Measurements from ENCODE around the gene F3. TPM values are rescaled to one million over a fixed set of nuclear protein-coding genes. Genes with fewer than 3 reads are reported as not detected.

Gene F3
- total RNA-seq, 1 experiment from 2014 or later: 58.5 TPM

GRCh38 chr1:94496076-94496755, 45.3 kb downstream of the F3 start:
- Histone ChIP-seq H3K79me2 (ENCODE audit: insufficient read depth, low read length) (no peaks in the 10 kb centered on the region), H4K20me1 (ENCODE audit: insufficient read depth) (no peaks in the 10 kb centered on the region), H3K9me3 (ENCODE audit: control insufficient read depth in 1 of 2, insufficient read depth in 1 of 2, low read depth in 1 of 2, low read length in 2 of 2) (no peaks in the 10 kb centered on the region), H3K36me3 (ENCODE audit: control insufficient read depth in 1 of 2, insufficient read depth in 2 of 2, low read length in 2 of 2) (peaks cover 7 to 26% of the 10 kb centered on the region in 2 experiments), H3K4me1 (ENCODE audit: control insufficient read depth in 1 of 2, insufficient read depth in 2 of 2, low read length in 2 of 2) (no peaks in the 10 kb centered on the region), H3K4me2 (ENCODE audit: low read length) (no peak overlapping the region), H3K27ac (ENCODE audit: low read depth, low read length) (no peak overlapping the region), H3K9ac (ENCODE audit: low read length) (no peak overlapping the region), H3K27me3 (ENCODE audit: insufficient read depth, low read length) (no peaks in the 10 kb centered on the region), H2AFZ (ENCODE audit: low read depth, low read length, poor library complexity, severe bottlenecking) (no peak overlapping the region), H3K4me3 (replicated peaks in 1 of 2; ENCODE audit: low read depth in 1 of 2, low read length in 2 of 2) (no peak overlapping the region), H3K9me2 (ENCODE audit: insufficient read depth) (no peaks in the 10 kb centered on the region)
- intact Hi-C loops (cut with micrococcal nuclease): no loop called here
- ChIA-PET POLR2A (no interaction called here), RAD21 (ENCODE audit: low non-redundant PET in 1 of 2, low total read pairs in 2 of 2, uncharacterized antibody in 2 of 2, unreplicated experiment in 2 of 2) (no interaction called here), CTCF (no interaction called here)
- DNase-seq (ENCODE audit: low read depth, low spot score) (no peak), ATAC-seq (no peak)
- TF ChIP-seq ELF1 (IDR thresholded peaks at IDR 0.05; ENCODE audit: borderline replicate concordance, low read depth) (no peak), CBX3 (IDR thresholded peaks at IDR 0.05; ENCODE audit: low read depth) (no peak), ZFX (IDR thresholded peaks at IDR 0.05) (no peak), FOSL1 (IDR thresholded peaks at IDR 0.05; ENCODE audit: low read depth) (no peak), SP1 (IDR thresholded peaks at IDR 0.05; ENCODE audit: low read depth) (no peak), YY1 (IDR thresholded peaks at IDR 0.05; ENCODE audit: extremely low read depth, insufficient replicate concordance, low read depth, low read length) (no peak), ATF3 (IDR thresholded peaks at IDR 0.05) (no peak), JUND (IDR thresholded peaks at IDR 0.05) (no peak), EZH2 (IDR thresholded peaks at IDR 0.05) (no peak), POLR2A (IDR thresholded peaks at IDR 0.05; ENCODE audit: borderline replicate concordance, extremely low read depth, insufficient read depth, insufficient read length) (no peak), EGR1 (IDR thresholded peaks at IDR 0.05; ENCODE audit: low read depth) (no peak), SRF (IDR thresholded peaks at IDR 0.05; ENCODE audit: low read depth) (no peak), CEBPB (IDR thresholded peaks at IDR 0.05; ENCODE audit: low read depth) (no peak)
- TF ChIP-seq, protein P1, sequence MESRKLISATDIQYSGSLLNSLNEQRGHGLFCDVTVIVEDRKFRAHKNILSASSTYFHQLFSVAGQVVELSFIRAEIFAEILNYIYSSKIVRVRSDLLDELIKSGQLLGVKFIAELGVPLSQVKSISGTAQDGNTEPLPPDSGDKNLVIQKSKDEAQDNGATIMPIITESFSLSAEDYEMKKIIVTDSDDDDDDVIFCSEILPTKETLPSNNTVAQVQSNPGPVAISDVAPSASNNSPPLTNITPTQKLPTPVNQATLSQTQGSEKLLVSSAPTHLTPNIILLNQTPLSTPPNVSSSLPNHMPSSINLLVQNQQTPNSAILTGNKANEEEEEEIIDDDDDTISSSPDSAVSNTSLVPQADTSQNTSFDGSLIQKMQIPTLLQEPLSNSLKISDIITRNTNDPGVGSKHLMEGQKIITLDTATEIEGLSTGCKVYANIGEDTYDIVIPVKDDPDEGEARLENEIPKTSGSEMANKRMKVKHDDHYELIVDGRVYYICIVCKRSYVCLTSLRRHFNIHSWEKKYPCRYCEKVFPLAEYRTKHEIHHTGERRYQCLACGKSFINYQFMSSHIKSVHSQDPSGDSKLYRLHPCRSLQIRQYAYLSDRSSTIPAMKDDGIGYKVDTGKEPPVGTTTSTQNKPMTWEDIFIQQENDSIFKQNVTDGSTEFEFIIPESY (IDR thresholded peaks at IDR 0.05; ENCODE audit: extremely low read depth, insufficient replicate concordance, low read length): no peak
- TF ChIP-seq, protein P2, sequence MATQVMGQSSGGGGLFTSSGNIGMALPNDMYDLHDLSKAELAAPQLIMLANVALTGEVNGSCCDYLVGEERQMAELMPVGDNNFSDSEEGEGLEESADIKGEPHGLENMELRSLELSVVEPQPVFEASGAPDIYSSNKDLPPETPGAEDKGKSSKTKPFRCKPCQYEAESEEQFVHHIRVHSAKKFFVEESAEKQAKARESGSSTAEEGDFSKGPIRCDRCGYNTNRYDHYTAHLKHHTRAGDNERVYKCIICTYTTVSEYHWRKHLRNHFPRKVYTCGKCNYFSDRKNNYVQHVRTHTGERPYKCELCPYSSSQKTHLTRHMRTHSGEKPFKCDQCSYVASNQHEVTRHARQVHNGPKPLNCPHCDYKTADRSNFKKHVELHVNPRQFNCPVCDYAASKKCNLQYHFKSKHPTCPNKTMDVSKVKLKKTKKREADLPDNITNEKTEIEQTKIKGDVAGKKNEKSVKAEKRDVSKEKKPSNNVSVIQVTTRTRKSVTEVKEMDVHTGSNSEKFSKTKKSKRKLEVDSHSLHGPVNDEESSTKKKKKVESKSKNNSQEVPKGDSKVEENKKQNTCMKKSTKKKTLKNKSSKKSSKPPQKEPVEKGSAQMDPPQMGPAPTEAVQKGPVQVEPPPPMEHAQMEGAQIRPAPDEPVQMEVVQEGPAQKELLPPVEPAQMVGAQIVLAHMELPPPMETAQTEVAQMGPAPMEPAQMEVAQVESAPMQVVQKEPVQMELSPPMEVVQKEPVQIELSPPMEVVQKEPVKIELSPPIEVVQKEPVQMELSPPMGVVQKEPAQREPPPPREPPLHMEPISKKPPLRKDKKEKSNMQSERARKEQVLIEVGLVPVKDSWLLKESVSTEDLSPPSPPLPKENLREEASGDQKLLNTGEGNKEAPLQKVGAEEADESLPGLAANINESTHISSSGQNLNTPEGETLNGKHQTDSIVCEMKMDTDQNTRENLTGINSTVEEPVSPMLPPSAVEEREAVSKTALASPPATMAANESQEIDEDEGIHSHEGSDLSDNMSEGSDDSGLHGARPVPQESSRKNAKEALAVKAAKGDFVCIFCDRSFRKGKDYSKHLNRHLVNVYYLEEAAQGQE (IDR thresholded peaks at IDR 0.05; ENCODE audit: low read depth): no peak
- TF ChIP-seq, protein P3, sequence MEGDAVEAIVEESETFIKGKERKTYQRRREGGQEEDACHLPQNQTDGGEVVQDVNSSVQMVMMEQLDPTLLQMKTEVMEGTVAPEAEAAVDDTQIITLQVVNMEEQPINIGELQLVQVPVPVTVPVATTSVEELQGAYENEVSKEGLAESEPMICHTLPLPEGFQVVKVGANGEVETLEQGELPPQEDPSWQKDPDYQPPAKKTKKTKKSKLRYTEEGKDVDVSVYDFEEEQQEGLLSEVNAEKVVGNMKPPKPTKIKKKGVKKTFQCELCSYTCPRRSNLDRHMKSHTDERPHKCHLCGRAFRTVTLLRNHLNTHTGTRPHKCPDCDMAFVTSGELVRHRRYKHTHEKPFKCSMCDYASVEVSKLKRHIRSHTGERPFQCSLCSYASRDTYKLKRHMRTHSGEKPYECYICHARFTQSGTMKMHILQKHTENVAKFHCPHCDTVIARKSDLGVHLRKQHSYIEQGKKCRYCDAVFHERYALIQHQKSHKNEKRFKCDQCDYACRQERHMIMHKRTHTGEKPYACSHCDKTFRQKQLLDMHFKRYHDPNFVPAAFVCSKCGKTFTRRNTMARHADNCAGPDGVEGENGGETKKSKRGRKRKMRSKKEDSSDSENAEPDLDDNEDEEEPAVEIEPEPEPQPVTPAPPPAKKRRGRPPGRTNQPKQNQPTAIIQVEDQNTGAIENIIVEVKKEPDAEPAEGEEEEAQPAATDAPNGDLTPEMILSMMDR (IDR thresholded peaks at IDR 0.05 in 2 of 3, conservative IDR thresholded peaks at IDR 0.05 in 1 of 3; ENCODE audit: borderline replicate concordance in 1 of 3, insufficient read depth in 1 of 3, low read depth in 2 of 3, low read length in 2 of 3): no peak
- no TSS peak for BruUV-seq (replicated peaks)

All from HCT116 (cell line).